ENCODE data around the gene TCEA3.

DNA sequence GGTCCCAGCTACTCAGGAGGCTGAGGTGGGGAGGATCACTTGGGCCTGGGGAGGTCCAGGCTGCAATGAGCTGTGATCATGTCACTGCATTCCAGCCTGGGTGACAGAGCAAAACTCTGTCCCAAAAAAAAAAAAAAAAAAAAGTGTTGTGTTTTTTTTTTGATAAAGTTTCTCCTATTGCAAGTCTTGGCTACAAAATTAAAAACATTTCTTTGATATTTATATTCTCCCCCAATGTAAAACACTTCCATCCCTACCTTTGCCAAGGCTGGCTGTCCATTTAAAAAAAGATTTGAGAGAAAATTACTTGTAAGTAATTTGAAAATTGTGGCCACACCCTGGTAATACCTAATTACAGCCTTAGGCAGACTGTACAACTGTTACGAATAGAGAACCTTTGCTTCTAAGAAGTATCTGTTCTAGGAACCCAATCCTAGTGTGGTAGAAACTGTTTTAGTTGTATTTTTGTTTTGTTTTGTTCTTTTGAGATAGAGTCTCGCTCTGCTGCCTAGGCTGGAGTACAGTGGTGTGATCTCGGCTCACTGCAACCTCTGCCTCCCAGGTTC, 66.2 kb downstream of the TCEA3 start:
- TF ChIP-seq POLR2AphosphoS5 (IDR thresholded peaks at IDR 0.05; ENCODE audit: low read depth, low read length) (no peak), TAF1 (IDR thresholded peaks at IDR 0.05; ENCODE audit: borderline replicate concordance, insufficient read depth, low read length) (no peak)
- TF ChIP-seq, protein P1, sequence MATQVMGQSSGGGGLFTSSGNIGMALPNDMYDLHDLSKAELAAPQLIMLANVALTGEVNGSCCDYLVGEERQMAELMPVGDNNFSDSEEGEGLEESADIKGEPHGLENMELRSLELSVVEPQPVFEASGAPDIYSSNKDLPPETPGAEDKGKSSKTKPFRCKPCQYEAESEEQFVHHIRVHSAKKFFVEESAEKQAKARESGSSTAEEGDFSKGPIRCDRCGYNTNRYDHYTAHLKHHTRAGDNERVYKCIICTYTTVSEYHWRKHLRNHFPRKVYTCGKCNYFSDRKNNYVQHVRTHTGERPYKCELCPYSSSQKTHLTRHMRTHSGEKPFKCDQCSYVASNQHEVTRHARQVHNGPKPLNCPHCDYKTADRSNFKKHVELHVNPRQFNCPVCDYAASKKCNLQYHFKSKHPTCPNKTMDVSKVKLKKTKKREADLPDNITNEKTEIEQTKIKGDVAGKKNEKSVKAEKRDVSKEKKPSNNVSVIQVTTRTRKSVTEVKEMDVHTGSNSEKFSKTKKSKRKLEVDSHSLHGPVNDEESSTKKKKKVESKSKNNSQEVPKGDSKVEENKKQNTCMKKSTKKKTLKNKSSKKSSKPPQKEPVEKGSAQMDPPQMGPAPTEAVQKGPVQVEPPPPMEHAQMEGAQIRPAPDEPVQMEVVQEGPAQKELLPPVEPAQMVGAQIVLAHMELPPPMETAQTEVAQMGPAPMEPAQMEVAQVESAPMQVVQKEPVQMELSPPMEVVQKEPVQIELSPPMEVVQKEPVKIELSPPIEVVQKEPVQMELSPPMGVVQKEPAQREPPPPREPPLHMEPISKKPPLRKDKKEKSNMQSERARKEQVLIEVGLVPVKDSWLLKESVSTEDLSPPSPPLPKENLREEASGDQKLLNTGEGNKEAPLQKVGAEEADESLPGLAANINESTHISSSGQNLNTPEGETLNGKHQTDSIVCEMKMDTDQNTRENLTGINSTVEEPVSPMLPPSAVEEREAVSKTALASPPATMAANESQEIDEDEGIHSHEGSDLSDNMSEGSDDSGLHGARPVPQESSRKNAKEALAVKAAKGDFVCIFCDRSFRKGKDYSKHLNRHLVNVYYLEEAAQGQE (IDR thresholded peaks at IDR 0.05; ENCODE audit: insufficient read depth in 1 of 2, low read depth in 2 of 2, low read length in 2 of 2), result no peak

All from PFSK-1 (cell line).